NCI-H69 (cell line): ENCODE measurements around the gene CYP4F3.
A peak's percentile ranks its signal among the peaks of the same experiment; 100 is the strongest.
"Not testable (repeated sequence)": the region's sequence is repeated elsewhere in the genome, so short reads cannot be mapped to it uniquely, and the experiment has no call there.

Experiments used
- DNase-seq: peaks from one replicate; lab custom pipeline; 2025; lab: John Stamatoyannopoulos, UW

Gene CYP4F3

DNA sequence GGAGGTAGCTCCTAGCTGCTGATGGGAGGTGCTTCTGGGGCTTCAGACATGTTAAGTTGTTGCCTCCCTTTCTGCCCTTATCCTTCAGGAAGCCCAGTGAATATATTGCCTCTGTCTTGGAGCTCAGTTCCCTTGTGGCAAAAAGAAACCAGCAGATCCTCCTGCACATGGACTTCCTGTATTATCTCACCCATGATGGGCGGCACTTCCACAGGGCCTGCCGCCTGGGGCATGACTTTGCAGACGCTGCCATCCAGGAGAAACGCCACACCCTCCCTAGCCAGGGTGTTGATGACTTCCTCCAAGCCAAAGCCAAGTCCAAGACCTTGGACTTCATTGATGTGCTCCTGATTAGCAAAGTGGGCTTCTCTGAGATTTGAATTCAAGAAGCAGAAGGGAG, 26.2 kb downstream of the CYP4F3 start:
- no peak for DNase-seq

- DNase-seq: no peak
These were observed 28.7 kb downstream of the CYP4F3 start for GRCh38 chr19:15669440-15669839.

GRCh38 chr19:15669891-15670290, 29.2 kb downstream of the CYP4F3 start:
- DNase-seq: no peak

DNA sequence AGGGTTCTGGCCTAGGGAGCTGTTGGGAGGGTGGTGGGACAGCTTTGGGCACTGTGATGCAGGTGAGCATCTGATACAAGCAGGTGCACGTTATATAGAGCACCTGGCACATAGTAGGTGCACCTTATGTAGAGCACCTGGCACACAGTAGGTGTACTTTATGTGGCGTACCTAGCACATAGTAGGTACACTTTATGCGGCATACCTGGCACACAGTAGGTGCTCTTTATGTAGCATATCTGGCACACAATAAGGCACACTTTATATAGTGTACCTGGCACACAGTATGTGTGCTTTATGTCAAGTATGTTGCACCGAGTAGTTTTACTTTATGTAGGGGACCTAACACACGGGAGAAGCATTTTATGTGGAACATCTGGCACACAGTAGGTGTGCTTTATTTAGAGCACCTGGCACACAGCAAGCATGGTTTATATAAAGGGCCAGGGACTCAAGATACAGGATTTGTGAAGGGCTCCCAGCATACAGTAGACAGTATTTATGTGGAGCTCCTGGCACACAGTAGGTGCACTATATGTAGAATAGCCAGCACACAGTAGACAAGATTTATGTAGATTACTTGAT, 30.6 kb downstream of the CYP4F3 start:
- DNase-seq: no peak

GRCh38 chr19:15671891-15672579, 31.3 kb downstream of the CYP4F3 start:
- DNase-seq: no peak

- no peak for DNase-seq
These were observed 32.0 kb downstream of the CYP4F3 start, which contains the start of gene CYP4F12 for GRCh38 chr19:15672580-15673175. Gene CYP4F12, plus strand, starts transcription at chr19:15673087. Its CDS starts 443 bp downstream, at chr19:15673530.

- DNase-seq: no peak
These were observed 32.5 kb downstream of the CYP4F3 start for GRCh38 chr19:15673176-15673654.

DNA sequence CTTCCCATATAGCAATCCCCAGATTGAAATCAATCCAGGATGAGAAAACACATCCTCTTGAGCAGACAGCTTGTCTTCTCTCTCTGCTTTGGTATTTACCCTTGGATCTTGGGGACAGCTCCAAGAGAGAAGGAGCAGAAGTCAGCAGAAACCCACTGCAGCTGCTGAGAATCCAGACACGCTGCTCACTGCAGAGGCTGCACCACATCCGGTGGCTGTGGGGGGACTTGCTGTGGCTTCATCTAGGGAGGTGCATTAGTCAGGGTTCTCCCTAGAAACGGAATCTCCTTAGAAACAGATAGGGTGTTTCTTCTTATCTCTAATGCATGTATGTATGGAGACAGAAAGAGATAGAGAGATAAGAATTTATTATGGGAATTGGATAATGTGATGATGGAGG, 34.9 kb downstream of the CYP4F3 start:
- DNase-seq: no peak

DNA sequence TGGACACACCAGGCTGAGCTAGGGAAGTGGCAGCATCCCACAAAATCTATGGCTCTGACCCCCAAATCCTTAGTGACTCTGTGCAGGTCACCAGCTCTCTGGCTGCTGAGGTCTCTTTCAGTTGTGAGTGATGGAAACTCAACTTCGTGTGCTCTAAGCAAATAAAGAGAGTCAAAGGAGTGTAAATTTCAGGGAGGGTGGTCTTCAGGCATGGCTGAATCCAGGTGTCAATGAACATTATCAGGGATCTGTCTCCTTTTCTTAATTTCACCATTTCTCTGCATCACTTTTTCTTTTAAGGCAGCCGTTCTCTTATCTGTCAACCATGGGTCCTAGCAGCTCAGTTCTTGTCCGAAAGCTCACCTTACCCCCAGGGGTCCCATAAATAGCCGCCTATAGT, 38.4 kb downstream of the CYP4F3 start:
- DNase-seq: no peak

GRCh38 chr19:15679865-15680264, 39.2 kb downstream of the CYP4F3 start:
- not testable (repeated sequence) for DNase-seq

- DNase-seq: no peak
These were observed 40.0 kb downstream of the CYP4F3 start for GRCh38 chr19:15680478-15681322.

DNA sequence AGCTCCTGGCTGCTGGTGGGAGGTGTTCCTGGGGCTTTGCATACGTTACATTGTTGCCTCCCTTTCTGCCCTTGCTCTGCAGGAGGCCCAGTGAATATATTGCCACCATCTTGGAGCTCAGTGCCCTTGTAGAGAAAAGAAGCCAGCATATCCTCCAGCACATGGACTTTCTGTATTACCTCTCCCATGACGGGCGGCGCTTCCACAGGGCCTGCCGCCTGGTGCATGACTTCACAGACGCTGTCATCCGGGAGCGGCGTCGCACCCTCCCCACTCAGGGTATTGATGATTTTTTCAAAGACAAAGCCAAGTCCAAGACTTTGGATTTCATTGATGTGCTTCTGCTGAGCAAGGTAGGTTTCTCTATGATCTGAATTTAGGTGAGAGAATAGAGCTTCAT, 42.7 kb downstream of the CYP4F3 start:
- DNase-seq: no peak

DNA sequence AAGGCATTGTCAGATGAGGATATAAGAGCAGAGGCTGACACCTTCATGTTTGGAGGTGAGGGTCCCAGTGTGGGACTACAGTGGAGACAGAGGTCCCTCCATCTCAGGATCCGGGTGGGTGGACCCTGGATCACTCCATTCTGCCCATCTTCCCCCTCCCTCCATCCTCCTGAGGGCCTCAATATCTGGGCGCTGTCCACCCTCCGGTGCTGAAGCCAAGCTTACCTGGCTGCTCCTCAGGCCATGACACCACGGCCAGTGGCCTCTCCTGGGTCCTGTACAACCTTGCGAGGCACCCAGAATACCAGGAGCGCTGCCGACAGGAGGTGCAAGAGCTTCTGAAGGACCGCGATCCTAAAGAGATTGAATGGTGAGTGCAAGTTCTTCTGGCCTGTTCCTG, 44.1 kb downstream of the CYP4F3 start:
- DNase-seq: no peak

- DNase-seq: no peak
These were observed 56.0 kb downstream of the CYP4F3 start for GRCh38 chr19:15696654-15697194.

DNA sequence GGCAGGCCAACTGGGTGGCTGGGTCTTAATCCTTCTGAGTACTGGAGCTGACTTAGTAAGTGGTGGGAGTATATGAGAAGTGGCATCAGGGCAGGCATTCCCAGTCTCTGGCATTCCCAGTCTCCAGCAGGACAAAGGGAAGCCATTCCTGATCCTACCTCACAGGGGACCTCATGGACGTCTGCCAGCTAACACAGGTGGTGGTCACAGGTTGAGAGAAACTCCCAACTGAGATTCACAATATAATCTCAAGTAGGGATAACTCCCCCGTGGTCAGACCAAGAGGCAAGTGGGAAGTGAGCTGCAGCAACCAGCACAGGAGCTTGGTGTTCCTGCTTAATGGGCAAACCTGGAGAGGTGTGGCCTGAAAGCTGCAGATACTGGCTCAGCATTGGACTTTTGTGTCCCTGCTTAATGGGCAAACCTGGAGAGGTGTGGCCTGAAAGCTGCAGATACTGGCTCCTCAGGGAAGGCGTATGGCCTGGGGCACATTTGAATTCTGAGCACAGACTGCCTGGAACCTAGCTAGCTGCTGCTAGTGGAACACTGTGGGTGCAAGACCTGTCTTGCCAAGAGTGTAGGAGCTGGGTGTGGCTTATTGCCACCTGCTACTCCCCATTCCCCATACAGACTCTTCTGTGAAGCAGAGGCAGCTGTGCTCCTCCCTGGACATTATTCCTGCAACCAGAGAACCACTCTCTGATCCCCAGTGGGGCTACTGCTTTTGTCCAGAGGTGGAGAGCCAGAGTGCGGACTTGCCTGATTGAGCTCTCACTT, 61.2 kb downstream of the CYP4F3 start:
- DNase-seq: peak; percentile 14

DNA sequence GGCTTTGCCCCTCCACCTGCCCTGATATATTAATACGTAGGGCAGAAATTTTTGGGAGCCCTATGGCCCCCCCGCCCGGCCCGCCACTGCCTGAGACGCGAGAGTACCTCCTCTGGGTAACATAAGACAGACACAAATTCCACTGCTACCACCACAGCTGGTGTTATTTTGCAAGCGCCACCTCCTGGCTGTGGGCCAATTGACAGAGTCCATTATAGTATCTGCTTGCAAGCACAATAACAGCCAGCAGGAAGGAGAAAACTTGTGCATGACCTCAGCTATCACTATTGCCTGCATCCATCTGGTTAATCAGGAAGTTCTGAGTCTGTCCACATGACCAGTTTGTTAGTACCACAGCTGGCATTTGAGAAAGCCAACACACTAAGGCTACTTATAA, 61.8 kb downstream of the CYP4F3 start:
- DNase-seq: peak; percentile 72
